ENCODE measurements around the gene GMPR2. TPM values are rescaled to one million over a fixed set of nuclear protein-coding genes. Genes with fewer than 3 reads are reported as not detected.
A peak's percentile ranks its signal among the peaks of the same experiment; 100 is the strongest.

GMPR2 gene
- total and polyA plus RNA-seq, 2 of the 4 experiments (the other 2 are of a cell fraction), result 63.7 to 92.5 TPM

GRCh38 chr14:24258548-24259265 lies 26.0 kb downstream of the GMPR2 start:
- in situ Hi-C loops (cut with MboI; ENCODE audit: low sequenced_read_pairs), result no loop called here
- no TSS peak for BruUV-seq (replicated peaks)
- H2BK5ac ChIP-seq (ENCODE audit: low read depth, low read length, poor library complexity, severe bottlenecking), result no peak overlapping the region
- dilution Hi-C loops (cut with HindIII; ENCODE audit: low sequenced_read_pairs, unreplicated experiment), result no loop called here
- no peak overlapping the region for H3K56ac ChIP-seq (ENCODE audit: extremely low read depth, insufficient read depth, low read length)
- no peak overlapping the region for H3K4me3 ChIP-seq (ENCODE audit: insufficient read depth, low read depth, low read length)
- ATAC-seq (ENCODE audit: low read depth) (no peak), DNase-seq (no peak)
- no peaks in the 10 kb centered on the region for H3K9me3 ChIP-seq (ENCODE audit: control insufficient read depth, insufficient read depth, low read length)
- no peak overlapping the region for H3K9ac ChIP-seq (ENCODE audit: low read depth, low read length)
- H3K4me1 ChIP-seq (ENCODE audit: control insufficient read depth, insufficient read depth, low read length), result peaks cover 8% of the 10 kb centered on the region
- intact Hi-C loops (cut with micrococcal nuclease), result no loop called here
- TF ChIP-seq CEBPB (IDR thresholded peaks at IDR 0.05; ENCODE audit: low read depth, low read length) (no peak), MAFK (IDR thresholded peaks at IDR 0.05; ENCODE audit: low read depth, low read length) (no peak), ELK1 (IDR thresholded peaks at IDR 0.05; ENCODE audit: borderline replicate concordance, low read depth, low read length) (no peak), CHD1 (IDR thresholded peaks at IDR 0.05; ENCODE audit: low read depth, low read length) (no peak), NFE2L2 (IDR thresholded peaks at IDR 0.05; ENCODE audit: low read depth, low read length) (no peak), USF2 (IDR thresholded peaks at IDR 0.05; ENCODE audit: low read depth, low read length) (no peak), MXI1 (IDR thresholded peaks at IDR 0.05; ENCODE audit: borderline replicate concordance, low read depth, low read length) (no peak), CTCF (conservative IDR thresholded peaks at IDR 0.05; ENCODE audit: low read depth, low read length) (no peak), RAD21 (IDR thresholded peaks at IDR 0.05; ENCODE audit: low read length) (no peak), MAZ (IDR thresholded peaks at IDR 0.05; ENCODE audit: borderline replicate concordance, low read depth, low read length) (no peak), RCOR1 (IDR thresholded peaks at IDR 0.05; ENCODE audit: insufficient replicate concordance, low read length) (no peak)
- no peaks in the 10 kb centered on the region for H3K27me3 ChIP-seq (ENCODE audit: control insufficient read depth, insufficient read depth, low read length)
- no peak overlapping the region for H4K5ac ChIP-seq (ENCODE audit: low read depth, low read length)
- CTCF ChIA-PET, result no interaction called here
- H2BK120ac ChIP-seq (ENCODE audit: low read depth, low read length), result peak overlapping the region; percentile 79
- H2AK9ac ChIP-seq (replicated peaks; ENCODE audit: low read depth, low read length, poor library complexity), result peak overlapping the region; percentile 96
- H3K79me1 ChIP-seq (ENCODE audit: low read depth in 1 of 2, low read length in 2 of 2), result peaks cover 0 to 2% of the 10 kb centered on the region in 2 experiments; a peak in 1 of 4 replicates
- no peak overlapping the region; the same call in 1 of the 2 replicates for H3K27ac ChIP-seq (ENCODE audit: insufficient read depth, low read length)
- peaks cover 16% of the 10 kb centered on the region; the same call in 1 of the 2 replicates for H3K9me1 ChIP-seq (ENCODE audit: insufficient read depth, low read length)
- peak overlapping the region; percentile 84 for H2AK5ac ChIP-seq (ENCODE audit: low read depth, low read length)
- peak overlapping the region; percentile 42; the same call in 1 of the 2 replicates for H2BK20ac ChIP-seq (ENCODE audit: low read depth, low read length)
- H4K20me1 ChIP-seq (ENCODE audit: insufficient read depth, low read length), result no peaks in the 10 kb centered on the region
- no peak overlapping the region for H3K4me2 ChIP-seq (ENCODE audit: low read depth, low read length)
- no peak overlapping the region for H3K14ac ChIP-seq (replicated peaks; ENCODE audit: low read depth, low read length)
- POLR2A ChIA-PET (ENCODE audit: unreplicated experiment), result no interaction called here
- peak overlapping the region; percentile 82 for H2AFZ ChIP-seq (replicated peaks; ENCODE audit: low read length, poor library complexity)
- WGBS, 2 experiments (ENCODE audit: extremely low coverage in 2 of 2, insufficient read length in 1 of 2), result 92% methylated on average over 7 of the region's 18 CpGs; no CpG with 5 or more reads in 1 of the 2 experiments
- peak overlapping the region; percentile 79 for H4K91ac ChIP-seq (ENCODE audit: insufficient read depth, low read depth, low read length)
- peaks cover 2% of the 10 kb centered on the region; the same call in 1 of the 2 replicates for H3K36me3 ChIP-seq (ENCODE audit: control insufficient read depth, insufficient read depth, low read length)
- peak overlapping the region; percentile 65 to 67; a peak in 2 of 4 replicates for H4K8ac ChIP-seq (ENCODE audit: low read depth in 2 of 2, low read length in 2 of 2)
- no peak overlapping the region for H3K18ac ChIP-seq (ENCODE audit: low read depth, low read length)
- H3K23ac ChIP-seq (ENCODE audit: low read depth, low read length), result no peak overlapping the region
- peak overlapping the region; percentile 60; the same call in 1 of the 2 replicates for H3K4ac ChIP-seq (ENCODE audit: low read depth, low read length)
- H2BK15ac ChIP-seq (ENCODE audit: low read depth, low read length), result peak overlapping the region; percentile 68; the same call in 1 of the 3 replicates

Data from IMR-90 (cell line).